SK-N-SH (cell line): Measurements from ENCODE around the gene CLEC16A.

Experiments
- CTCF ChIP-seq: fragments of 200-600 bp; sonication (generic); IDR thresholded peaks from 2 replicates; pipeline ENCODE4 v1.6.1; 2017; ENCODE audit warnings: antibody characterized with exemption, mild to moderate bottlenecking, moderate library complexity
- GATA2 ChIP-seq: sonication (generic); formaldehyde crosslinking; IDR thresholded peaks from 2 replicates; pipeline ENCODE4 v1.5.0; 2020; ENCODE audit warnings: mild to moderate bottlenecking, missing genetic modification reagents
- MXI1 ChIP-seq: IDR thresholded peaks from 2 replicates; pipeline ENCODE4 v1.6.1; 2012; ENCODE audit warnings: mild to moderate bottlenecking, low read depth, low read length, improper control_type of control experiment
- PBX3 ChIP-seq: IDR thresholded peaks from 2 replicates; pipeline ENCODE4; 2012
- RAD21 ChIP-seq: IDR thresholded peaks from 2 replicates; pipeline ENCODE4 v1.6.1; 2012; ENCODE audit warnings: mild to moderate bottlenecking, low read length
- RXRA ChIP-seq: IDR thresholded peaks from 2 replicates; pipeline ENCODE4 v1.4.0; 2012; ENCODE audit warnings: low read depth, mild to moderate bottlenecking, borderline replicate concordance

GRCh38 chr16:11059588-11059987 lies 115.2 kb downstream of the CLEC16A start:
- no peak for TF ChIP-seq CTCF
- TF ChIP-seq MXI1 = no peak
- no peak for TF ChIP-seq RXRA
- TF ChIP-seq GATA2 = no peak
- no peak for TF ChIP-seq PBX3
- no peak for TF ChIP-seq RAD21
